Esophagus muscularis mucosa (tissue), 4 donors: Measurements from ENCODE around the gene CFAP221. TPM values are rescaled to one million over a fixed set of nuclear protein-coding genes. Genes with fewer than 3 reads are reported as not detected.

ENCODE experiments used
- DNase-seq: peaks from one replicate; pipeline ENCODE4 v3.0.0-alpha.2; 2017; ENCODE audit errors: extremely low spot score
- H3K27ac ChIP-seq, 4 donors: fragments of 200-600 bp; sonication (generic); replicated peaks in 1 of 4; 1 replicate in 3 of 4; 2 replicates in 1 of 4; pipeline ENCODE4 v1.5.1; 2016 to 2019; ENCODE audit warnings: mild to moderate bottlenecking in 1 of 4
- H3K27me3 ChIP-seq, 4 donors: fragments of 200-600 bp; sonication (generic); one replicate each; pipeline versions ENCODE4 v1.5.1 to v1.6.0; 2016 to 2019
- H3K36me3 ChIP-seq, 4 donors: fragments of 200-600 bp; sonication (generic); one replicate each; pipeline ENCODE4 v1.5.1; 2016 to 2019
- H3K4me1 ChIP-seq, 4 donors: fragments of 200-600 bp; sonication (generic); one replicate each; pipeline ENCODE4 v1.5.1; 2016 to 2019
- H3K4me3 ChIP-seq, 4 donors: fragments of 200-600 bp; sonication (generic); 1 replicate in 2 of 4; 2 replicates in 2 of 4; pipeline ENCODE4 v1.5.1; 2016 to 2019; ENCODE audit warnings: mild to moderate bottlenecking in 4 of 4, moderate library complexity in 1 of 4
- H3K9me3 ChIP-seq, 4 donors: fragments of 200-600 bp; sonication (generic); 1 replicate in 3 of 4; 2 replicates in 1 of 4; pipeline ENCODE4 v1.5.1; 2016 to 2019
- EP300 ChIP-seq: sonication (generic); formaldehyde crosslinking; IDR thresholded peaks from one replicate; pipeline ENCODE4 v1.6.1; 2017; ENCODE audit warnings: antibody characterized with exemption
- POLR2A ChIP-seq: fragments of 450-650 bp; IDR thresholded peaks from one replicate; pipeline ENCODE4 v1.6.1; 2017; ENCODE audit warnings: antibody characterized with exemption, moderate library complexity, mild to moderate bottlenecking, low read depth
- POLR2AphosphoS5 ChIP-seq, 2 donors: sonication (generic); formaldehyde crosslinking; IDR thresholded peaks; one replicate each; pipeline ENCODE4 v1.6.1; 2017; ENCODE audit warnings: antibody characterized with exemption in 2 of 2
- WGBS: methylation state at CpG from one replicate; pipeline ENCODE4 v1.1.5; 2018; 5-methylcytosine and 5-hydroxymethylcytosine counted together
- intact Hi-C: fragments of 100-400 bp; cut with DNase I; formaldehyde crosslinking; loops from one replicate; pipeline ENCODE4 v1.15.1; 2023
- total RNA-seq, 4 donors: library from RNA; depleted of rRNA; stranded (reverse); fragments of >200 nt; gene quantifications; one replicate each; pipeline versions ENCODE4 v1.1.0 to v1.2.1, GENCODE V29; 2016
- TF ChIP-seq, protein P1 (sequence below), 3 experiments: fragments of 200-600 bp in 2 of 3; fragments of 450-650 bp in 1 of 3; sonication (generic) in 2 of 3; IDR thresholded peaks; one replicate each; pipeline ENCODE4 v1.5.1; 2017 to 2019; ENCODE audit warnings: antibody characterized with exemption in 3 of 3, mild to moderate bottlenecking in 2 of 3, moderate library complexity in 1 of 3

Gene CFAP221
- total RNA-seq, 4 donors from 2014 or later: 0.17 to 0.97 (median 0.29) TPM

GRCh38 chr2:119702203-119702917, 158.1 kb downstream of the CFAP221 start:
- Histone ChIP-seq H3K4me1 (peaks cover 0 to 7% (median 2%) of the 10 kb centered on the region in 4 donors), H3K27me3 (no peaks in the 10 kb centered on the region), H3K4me3 (no peak overlapping the region), H3K36me3 (no peaks in the 10 kb centered on the region), H3K9me3 (peaks cover 0 to 6% (median 5%) of the 10 kb centered on the region in 4 donors), H3K27ac (no peak overlapping the region)
- DNase-seq: no peak
- TF ChIP-seq POLR2AphosphoS5 (IDR thresholded peaks at IDR 0.05) (no peak), EP300 (no peak), POLR2A (no peak)
- TF ChIP-seq, protein P1, sequence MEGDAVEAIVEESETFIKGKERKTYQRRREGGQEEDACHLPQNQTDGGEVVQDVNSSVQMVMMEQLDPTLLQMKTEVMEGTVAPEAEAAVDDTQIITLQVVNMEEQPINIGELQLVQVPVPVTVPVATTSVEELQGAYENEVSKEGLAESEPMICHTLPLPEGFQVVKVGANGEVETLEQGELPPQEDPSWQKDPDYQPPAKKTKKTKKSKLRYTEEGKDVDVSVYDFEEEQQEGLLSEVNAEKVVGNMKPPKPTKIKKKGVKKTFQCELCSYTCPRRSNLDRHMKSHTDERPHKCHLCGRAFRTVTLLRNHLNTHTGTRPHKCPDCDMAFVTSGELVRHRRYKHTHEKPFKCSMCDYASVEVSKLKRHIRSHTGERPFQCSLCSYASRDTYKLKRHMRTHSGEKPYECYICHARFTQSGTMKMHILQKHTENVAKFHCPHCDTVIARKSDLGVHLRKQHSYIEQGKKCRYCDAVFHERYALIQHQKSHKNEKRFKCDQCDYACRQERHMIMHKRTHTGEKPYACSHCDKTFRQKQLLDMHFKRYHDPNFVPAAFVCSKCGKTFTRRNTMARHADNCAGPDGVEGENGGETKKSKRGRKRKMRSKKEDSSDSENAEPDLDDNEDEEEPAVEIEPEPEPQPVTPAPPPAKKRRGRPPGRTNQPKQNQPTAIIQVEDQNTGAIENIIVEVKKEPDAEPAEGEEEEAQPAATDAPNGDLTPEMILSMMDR (IDR thresholded peaks at IDR 0.05): no peak
- WGBS: 61% methylated on average over 2 of the region's 2 CpGs
- intact Hi-C loops: loop anchor here (2.0 to 10.0 kb wide), 2 partner anchors 124 to 472 kb away; no protein-coding TSS in a partner anchor

DNA sequence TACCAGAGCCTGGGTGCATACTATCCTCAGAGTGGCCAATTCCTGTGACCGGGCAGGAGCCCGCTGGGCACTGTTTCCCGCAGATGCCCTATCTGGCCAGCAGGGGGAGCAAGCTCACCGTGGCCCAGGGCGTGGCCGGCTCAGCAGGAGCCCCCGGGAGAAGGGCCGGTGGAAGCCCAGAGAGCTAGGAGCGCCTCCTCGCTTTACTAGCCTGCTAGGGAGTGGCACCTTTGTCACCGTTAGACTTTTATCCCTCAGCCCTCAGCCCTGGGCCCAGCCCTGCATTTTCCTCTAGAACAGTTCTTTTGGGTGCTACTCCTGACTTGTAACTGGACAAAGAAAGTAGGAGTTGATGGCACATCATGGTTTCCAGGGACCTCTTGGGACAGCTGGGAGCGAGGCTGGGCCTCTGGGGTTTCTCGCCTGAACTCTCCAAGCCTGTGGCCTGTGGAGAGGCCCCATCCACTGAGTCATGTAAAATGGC, 158.7 kb downstream of the CFAP221 start:
- no peak for TF ChIP-seq EP300
- no peak for TF ChIP-seq POLR2A
- TF ChIP-seq, protein P1 (IDR thresholded peaks at IDR 0.05): peak; percentile 89 to 97 (median 91)
- peak in 1 of 2 donors; percentile 40 for TF ChIP-seq POLR2AphosphoS5 (IDR thresholded peaks at IDR 0.05)
- Histone ChIP-seq H3K4me1 (peaks cover 0 to 7% (median 2%) of the 10 kb centered on the region in 4 donors), H3K27me3 (no peaks in the 10 kb centered on the region), H3K9me3 (peaks cover 0 to 6% (median 5%) of the 10 kb centered on the region in 4 donors), H3K36me3 (no peaks in the 10 kb centered on the region), H3K4me3 (no peak overlapping the region), H3K27ac (no peak overlapping the region)
- intact Hi-C loops: loop anchor here (2.0 to 10.0 kb wide), 2 partner anchors 124 to 472 kb away; no protein-coding TSS in a partner anchor
- WGBS: 42% methylated on average over 6 of the region's 13 CpGs
- DNase-seq: no peak

DNA sequence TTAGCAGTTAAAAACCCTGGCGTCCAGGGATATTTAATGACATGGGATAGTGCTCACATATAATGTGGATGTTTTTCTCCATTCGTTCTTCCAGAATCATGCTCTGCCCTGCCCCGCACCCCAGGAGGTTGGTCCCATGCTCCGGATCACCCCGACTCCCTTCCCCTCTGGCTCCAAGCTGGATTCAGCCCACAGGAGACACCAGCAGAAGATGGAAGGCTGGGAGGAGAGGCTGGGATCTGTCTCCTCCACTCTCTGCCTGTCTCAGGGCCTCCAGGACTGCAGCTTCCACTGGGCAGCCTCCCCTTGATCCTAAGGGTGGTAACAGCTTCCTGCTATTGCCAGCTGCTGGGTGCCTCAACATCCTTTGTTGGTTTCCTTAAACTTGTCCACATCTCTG, 159.3 kb downstream of the CFAP221 start:
- H3K9me3 ChIP-seq: peaks cover 0 to 6% (median 5%) of the 10 kb centered on the region in 4 donors
- 69% methylated on average over 4 of the region's 5 CpGs for WGBS

GRCh38 chr2:119704670-119705120, 160.4 kb downstream of the CFAP221 start:
- TF ChIP-seq EP300 (no peak), POLR2A (no peak), POLR2AphosphoS5 (IDR thresholded peaks at IDR 0.05) (no peak)
- TF ChIP-seq, protein P1 (IDR thresholded peaks at IDR 0.05): no peak
- intact Hi-C loops: loop anchor here (10.0 kb wide), 1 partner anchor 470 kb away; no protein-coding TSS in a partner anchor
- 29% methylated on average over 2 of the region's 2 CpGs for WGBS

More for the DNA sequence above, 159.3 kb downstream of the CFAP221 start:
- Histone ChIP-seq H3K4me3 (no peak overlapping the region), H3K4me1 (peaks cover 0 to 7% (median 2%) of the 10 kb centered on the region in 4 donors), H3K36me3 (no peaks in the 10 kb centered on the region), H3K27me3 (no peaks in the 10 kb centered on the region), H3K27ac (no peak overlapping the region)
- intact Hi-C loops: loop anchor here (2.0 to 10.0 kb wide), 2 partner anchors 123 to 471 kb away; no protein-coding TSS in a partner anchor
- TF ChIP-seq, protein P1 (IDR thresholded peaks at IDR 0.05): no peak
- TF ChIP-seq EP300 (no peak), POLR2A (no peak), POLR2AphosphoS5 (IDR thresholded peaks at IDR 0.05) (no peak)
- no peak for DNase-seq

More at GRCh38 chr2:119704670-119705120, 160.4 kb downstream of the CFAP221 start:
- Histone ChIP-seq H3K4me1 (peaks cover 0 to 7% (median 2%) of the 10 kb centered on the region in 4 donors), H3K27me3 (no peaks in the 10 kb centered on the region), H3K9me3 (peaks cover 0 to 6% (median 5%) of the 10 kb centered on the region in 4 donors), H3K4me3 (no peak overlapping the region), H3K27ac (no peak overlapping the region), H3K36me3 (no peaks in the 10 kb centered on the region)
- DNase-seq: no peak
